HFF-Myc (cell line): ENCODE data around the gene SAPCD2.

Experiments used
- DNase-seq: peaks from one replicate; pipeline ENCODE4 v3.0.0-alpha.2; 2011; ENCODE audit warnings: low read depth; ENCODE audit errors: extremely low read depth
- H3K4me3 ChIP-seq: replicated peaks from 2 replicates; pipeline ENCODE4 v1.5.1; 2011; ENCODE audit warnings: low read depth, mild to moderate bottlenecking, control low read depth, low read length
- CTCF ChIP-seq: IDR thresholded peaks from 2 replicates; pipeline ENCODE4 v1.5.1; 2012; ENCODE audit warnings: mild to moderate bottlenecking, low read depth, low read length, control low read depth; ENCODE audit errors: missing control alignments

The SAPCD2 gene

GRCh38 chr9:137018761-137019559, 51.4 kb downstream of the SAPCD2 start:
- H3K4me3 ChIP-seq = no peak overlapping the region
- TF ChIP-seq CTCF = no peak
- DNase-seq = no peak

GRCh38 chr9:137017791-137018497, 52.4 kb downstream of the SAPCD2 start:
- no peak for TF ChIP-seq CTCF
- H3K4me3 ChIP-seq = no peak overlapping the region
- DNase-seq = no peak

- TF ChIP-seq CTCF = no peak
- H3K4me3 ChIP-seq = no peak overlapping the region
- no peak for DNase-seq
Measured at GRCh38 chr9:137017071-137017470, 53.3 kb downstream of the SAPCD2 start.

GRCh38 chr9:137016436-137016835, 53.9 kb downstream of the SAPCD2 start:
- H3K4me3 ChIP-seq = no peak overlapping the region
- no peak for TF ChIP-seq CTCF
- DNase-seq = no peak

GRCh38 chr9:137015976-137016375, 54.4 kb downstream of the SAPCD2 start:
- TF ChIP-seq CTCF = no peak
- no peak overlapping the region for H3K4me3 ChIP-seq
- no peak for DNase-seq

GRCh38 chr9:137015540-137015930, 54.8 kb downstream of the SAPCD2 start:
- no peak for TF ChIP-seq CTCF
- DNase-seq = no peak
- no peak overlapping the region for H3K4me3 ChIP-seq
